Activated CD8-positive, alpha-beta memory T cell treated with anti-CD3 and anti-CD28 coated beads for 4 hours (primary cell): ENCODE data around the gene USP7.

ENCODE experiments used
- DNase-seq, 2 donors: peaks; one replicate each; pipeline ENCODE4 v3.0.0-alpha.2; 2020; ENCODE audit warnings: low read depth in 2 of 2

Gene USP7

GRCh38 chr16:8862309-8863130 lies 101.2 kb downstream of the USP7 start:
- DNase-seq: no peak

- DNase-seq: no peak
These were observed 102.0 kb downstream of the USP7 start for GRCh38 chr16:8861563-8862308.

- DNase-seq: no peak
These were observed 103.5 kb downstream of the USP7 start for GRCh38 chr16:8859913-8860881.

DNA sequence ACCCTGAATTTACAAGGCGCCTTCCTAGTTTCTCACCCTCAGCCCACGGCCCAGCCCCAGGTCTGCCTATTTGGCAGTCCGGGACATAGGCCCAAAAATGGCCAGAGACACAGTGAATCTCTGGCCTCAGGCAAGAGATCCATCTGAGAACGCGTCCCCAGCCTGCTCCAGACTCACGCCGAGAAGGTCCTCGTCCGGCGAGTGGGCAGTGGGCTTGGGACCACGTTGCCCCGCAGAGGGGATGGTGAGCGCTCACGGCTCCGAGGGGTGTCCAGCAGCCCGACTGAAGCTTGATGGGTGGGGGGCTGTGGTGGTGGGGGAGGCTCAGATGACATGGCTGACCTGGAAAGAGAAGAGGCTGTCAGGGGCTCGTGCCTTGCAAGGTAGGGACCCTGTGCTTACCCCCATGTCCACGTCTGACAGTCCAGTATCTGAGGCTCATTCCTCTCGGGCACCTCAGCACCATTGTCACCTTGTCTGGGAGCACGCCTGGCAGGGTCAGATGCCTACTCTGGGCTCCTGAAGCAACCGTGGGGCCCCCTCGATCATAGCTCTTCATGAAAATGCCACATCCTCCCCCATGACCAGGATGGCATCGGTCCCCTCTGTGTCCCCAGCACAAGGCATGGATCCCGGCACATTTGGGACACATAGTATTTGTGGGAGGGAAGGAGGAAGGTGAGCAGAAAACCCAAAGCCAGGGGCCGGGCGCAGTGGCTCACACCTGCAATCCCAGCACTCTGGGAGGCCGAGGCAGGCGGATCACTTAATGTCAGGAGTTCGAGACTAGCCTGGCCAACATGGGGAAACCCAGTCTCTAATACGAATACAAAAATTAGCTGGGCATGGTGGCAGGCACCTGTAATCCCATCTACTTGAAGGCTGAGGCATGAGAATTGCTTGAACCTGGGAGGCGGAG lies 104.5 kb downstream of the USP7 start:
- DNase-seq: no peak

GRCh38 chr16:8855972-8856371 lies 107.7 kb downstream of the USP7 start:
- no peak for DNase-seq

- no peak for DNase-seq
These were observed 108.5 kb downstream of the USP7 start for GRCh38 chr16:8855051-8855786.

DNA sequence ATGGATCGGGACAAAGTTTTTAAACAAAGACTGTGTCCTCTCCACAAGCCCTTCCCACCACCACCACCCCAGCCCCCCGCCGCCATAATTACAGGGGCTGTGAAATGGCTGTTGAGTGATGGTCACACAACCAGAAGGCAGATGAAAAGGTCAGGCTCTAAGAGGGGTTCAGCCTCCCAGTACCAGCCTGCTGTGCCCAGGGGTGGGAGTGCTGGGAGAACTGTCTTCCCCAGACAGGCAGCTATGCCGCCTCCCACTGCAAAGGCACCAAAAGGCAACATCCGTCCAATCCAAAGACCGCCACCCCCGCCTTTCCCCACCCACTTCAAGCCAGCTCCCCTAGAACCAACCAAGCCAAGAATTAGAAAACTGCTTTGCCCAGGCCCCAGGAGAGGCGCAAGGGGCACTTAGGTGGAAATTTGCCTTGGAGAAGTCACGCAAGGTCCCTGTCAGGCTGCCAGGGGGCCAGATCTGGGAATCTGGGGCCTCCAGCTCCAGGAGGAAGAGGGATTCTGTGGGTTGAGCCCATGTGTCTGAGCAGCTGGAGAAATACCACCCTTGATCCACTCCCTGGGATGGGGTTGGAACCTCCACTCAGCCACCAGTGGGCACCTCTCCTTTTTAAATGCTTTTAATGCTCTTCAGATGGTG lies 109.3 kb downstream of the USP7 start:
- no peak for DNase-seq

DNA sequence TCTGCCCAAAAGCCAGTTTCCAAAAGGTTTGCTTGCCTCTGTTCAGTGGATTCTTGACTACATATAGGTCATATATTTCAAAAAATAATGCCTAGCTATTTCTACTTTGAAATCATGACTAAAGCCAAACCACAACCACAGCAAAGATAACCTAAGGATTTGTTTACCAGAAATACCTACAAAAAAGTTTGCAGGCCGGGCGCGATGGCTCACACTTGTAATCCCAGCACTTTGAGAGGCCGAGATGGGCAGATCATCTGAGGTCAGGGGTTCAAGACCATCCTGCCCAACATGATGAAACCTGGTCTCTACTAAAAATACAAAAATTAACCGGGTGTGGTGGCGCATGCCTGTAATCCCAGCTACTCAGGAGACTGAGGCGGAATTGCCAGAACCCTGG lies 110.1 kb downstream of the USP7 start:
- DNase-seq: no peak

- DNase-seq: no peak
These were observed 110.6 kb downstream of the USP7 start for GRCh38 chr16:8853150-8853549.

DNA sequence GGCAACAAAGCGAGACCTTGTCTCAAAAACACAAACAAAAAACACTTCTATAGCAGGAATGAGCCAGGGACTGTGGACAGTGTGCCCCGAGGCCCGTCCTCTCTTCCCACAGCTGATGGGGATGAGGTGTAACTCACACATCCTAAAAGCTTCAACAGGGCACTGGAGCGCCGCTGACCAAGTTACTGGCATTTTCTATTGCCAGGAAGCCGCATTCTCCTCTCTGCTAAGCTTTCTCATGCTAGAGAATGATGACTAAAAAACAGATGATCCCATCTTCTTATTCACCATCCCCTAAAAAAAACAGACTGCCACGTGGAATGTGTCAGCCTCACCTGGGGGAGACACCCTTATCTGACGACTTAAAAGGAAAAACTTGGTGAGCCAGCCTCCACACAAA lies 111.2 kb downstream of the USP7 start:
- no peak for DNase-seq

DNA sequence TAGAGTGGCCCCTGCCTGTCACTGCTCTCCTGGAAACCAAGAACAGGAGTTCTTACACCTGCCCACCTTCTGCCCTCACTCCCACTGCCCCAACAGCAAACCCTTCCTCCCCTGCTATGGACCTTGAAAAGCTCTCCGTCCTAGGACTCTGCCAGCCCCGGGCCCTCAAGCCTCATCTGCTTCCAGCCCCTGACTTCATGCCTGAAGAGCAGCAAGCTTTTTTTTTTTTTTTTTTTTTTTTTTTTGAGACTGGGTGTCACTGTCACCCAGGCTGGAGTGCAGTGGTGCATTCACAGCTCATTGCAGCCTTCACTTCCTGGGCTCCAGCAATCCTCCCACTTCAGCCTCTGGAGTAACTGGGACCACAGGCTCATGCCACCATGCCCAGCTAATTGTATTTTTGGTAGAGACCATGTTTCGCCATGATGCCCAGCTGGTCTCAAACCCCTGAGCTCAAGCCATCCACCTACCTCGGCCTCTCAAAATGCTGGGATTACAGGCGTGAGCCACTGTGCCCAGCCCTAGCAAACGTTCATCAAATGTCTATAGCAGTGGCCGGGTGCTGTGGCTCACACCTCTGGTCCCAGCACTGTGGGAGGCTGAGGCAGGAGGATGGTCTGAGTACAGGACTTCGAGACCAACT lies 111.8 kb downstream of the USP7 start:
- DNase-seq: no peak

DNA sequence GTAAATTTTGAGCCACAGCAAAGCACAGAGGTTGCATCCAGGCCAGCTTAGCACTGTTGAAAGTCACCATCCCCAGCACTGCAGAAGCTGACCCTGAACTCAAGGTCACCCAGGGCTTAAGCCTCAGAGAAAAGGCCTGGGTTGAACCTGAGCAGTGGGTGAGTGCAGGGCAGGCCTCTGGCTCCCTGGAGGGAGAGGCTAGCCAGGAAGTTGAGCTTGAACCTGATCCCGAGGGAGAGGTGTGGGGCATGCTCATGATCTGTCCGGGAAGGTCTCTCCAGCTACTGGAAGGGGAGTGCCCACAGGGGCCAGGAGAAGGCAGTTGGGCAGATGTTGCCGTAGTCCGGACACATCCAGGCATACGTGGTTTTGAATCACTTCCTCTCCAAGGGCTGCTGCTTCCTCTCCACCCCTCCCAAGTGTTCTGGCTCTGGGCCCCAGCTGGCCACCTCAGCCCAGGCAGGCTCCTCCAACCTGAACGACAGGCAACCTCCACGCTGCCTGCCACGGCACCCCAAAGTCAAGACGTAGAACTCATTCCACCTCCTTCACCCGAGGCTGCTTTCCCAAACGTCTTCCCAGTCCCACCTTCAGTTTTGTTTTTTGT lies 113.3 kb downstream of the USP7 start:
- no peak for DNase-seq

DNA sequence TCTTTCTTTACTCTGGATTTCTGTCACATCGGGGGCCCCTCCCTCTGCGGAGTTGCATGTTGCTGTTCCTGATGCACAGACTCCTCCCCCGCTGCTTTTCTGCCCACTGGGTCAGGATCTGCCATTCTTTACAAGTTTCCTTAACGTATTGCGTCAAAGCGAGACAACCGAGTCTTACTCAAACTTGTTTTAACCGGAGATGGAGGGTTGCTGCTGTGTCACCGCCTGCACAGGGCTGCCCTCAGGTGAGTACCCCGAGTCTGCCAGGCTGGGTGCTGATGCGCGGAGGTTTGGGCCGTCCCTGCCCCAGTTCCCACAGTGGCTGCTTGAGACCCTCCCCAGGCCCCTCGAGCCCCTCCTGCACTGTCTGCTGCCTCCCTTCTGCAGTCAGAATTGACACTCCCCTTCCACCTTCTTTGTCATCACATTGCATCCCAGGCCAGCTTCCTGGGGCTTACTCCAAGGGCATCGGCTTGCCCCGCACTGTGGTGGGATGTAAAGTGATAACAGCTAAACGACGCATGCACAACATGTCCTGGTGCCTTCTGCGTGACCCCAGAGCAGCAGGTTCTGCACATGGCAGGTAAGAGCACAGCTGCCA lies 114.2 kb downstream of the USP7 start:
- DNase-seq: no peak

DNA sequence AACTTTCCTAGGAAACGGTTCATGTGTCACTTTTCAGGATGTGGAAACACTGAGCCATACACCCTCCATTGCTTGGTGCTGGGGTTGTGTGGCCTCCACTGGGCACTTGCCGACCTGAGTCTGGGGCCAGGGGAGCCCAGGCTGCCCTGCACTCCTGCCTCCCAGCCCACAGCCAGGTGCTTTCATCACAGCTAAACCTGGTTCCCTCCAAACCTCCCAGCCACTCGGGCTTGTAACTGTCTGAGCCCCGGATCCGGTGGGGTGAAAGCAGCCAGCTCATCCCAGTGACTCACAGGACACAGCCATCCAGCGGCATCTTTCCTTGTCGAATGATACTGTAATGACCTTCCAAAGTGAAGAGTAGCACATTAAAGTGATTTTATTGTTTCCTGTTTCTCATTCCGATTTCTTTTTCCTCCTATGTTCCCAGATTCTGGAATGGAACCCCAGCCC lies 114.7 kb downstream of the USP7 start:
- no peak for DNase-seq

DNA sequence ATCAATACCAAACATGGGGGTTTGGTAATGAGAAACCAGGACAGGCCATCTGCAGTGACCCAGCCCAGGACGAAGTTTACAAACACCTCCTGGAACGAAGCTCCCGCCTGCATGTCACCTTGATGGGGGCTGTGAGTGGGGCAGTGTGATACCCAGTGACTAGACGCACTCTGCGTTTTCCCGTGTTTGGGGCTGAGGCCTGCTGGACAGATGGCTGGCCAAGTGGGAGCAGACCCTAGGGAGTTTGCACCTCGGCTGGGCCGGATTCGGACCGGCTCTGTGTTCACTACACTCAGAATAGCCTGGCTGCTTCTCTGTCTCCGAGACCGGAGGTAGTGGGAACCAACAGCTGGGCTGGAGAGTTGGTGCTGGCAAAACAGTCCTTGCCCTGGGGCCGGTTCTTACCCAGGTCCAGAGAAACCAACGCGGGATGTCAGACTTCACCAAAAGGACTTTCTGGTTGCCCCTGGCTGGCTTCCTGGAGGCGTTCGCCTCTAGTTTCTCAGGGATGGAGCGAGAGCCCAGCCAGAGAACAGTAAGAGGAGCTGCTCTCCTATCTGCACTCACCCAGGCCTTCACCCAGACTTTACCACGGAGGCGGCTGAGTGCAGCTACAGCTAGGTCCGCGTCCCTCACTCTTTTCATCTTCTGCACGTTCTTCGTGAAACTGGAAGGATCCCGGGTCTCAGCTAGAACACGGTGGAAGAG lies 115.3 kb downstream of the USP7 start:
- no peak for DNase-seq

DNA sequence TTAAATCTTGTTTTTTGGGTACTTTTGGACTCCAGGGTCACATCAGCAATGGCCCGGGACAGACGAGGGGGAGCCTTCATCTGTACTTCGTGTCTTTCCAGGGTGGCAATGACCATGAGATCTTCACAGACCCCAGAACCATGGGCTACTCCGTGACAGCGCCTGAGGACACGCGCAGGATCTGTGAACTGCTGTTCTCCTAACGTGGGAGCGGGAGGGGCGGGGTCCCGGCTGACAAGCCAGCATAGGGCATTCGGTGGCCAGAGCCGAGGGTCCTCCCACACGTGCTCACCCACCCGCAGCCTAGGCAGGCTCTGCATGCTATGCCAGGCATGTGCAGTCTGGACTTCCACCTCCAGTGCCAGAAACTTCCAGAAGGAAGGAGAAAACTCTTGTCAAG lies 116.1 kb downstream of the USP7 start:
- DNase-seq: no peak

- no peak for DNase-seq
These were observed 116.6 kb downstream of the USP7 start for GRCh38 chr16:8847145-8847544.
